MM.1S (cell line): Measurements from ENCODE around the gene C20orf96.

Experiments used
- DNase-seq: peaks from one replicate; pipeline ENCODE4 v3.0.0-alpha.2; 2015
- H2AFZ ChIP-seq: fragments of 300-600 bp; sonication (generic); 2 replicates; pipeline ENCODE4 v1.6.0; 2016; ENCODE audit warnings: antibody characterized with exemption, low read length
- H3F3A ChIP-seq: fragments of 300-600 bp; sonication (generic); 2 replicates; pipeline ENCODE4 v1.6.1; 2016; ENCODE audit warnings: mild to moderate bottlenecking, antibody characterized with exemption, low read length, moderate library complexity, mixed read lengths; ENCODE audit not compliant: insufficient read depth
- H3K27ac ChIP-seq: fragments of 300-600 bp; sonication (generic); 2 replicates; pipeline ENCODE4 v1.5.1; 2016; ENCODE audit warnings: mild to moderate bottlenecking, low read length
- H3K27me3 ChIP-seq: fragments of 300-600 bp; sonication (generic); replicated peaks from 2 replicates; pipeline ENCODE4 v1.6.0; 2016; ENCODE audit warnings: low read length; ENCODE audit not compliant: insufficient read depth
- H3K36me3 ChIP-seq: fragments of 300-600 bp; sonication (generic); replicated peaks from 2 replicates; pipeline ENCODE4 v1.6.1; 2016; ENCODE audit warnings: mild to moderate bottlenecking, low read length, mixed read lengths; ENCODE audit not compliant: insufficient read depth
- H3K4me1 ChIP-seq: fragments of 300-600 bp; sonication (generic); 2 replicates; pipeline ENCODE4 v1.6.1; 2016; ENCODE audit warnings: low read length, mixed read lengths
- H3K4me2 ChIP-seq: fragments of 300-600 bp; sonication (generic); 2 replicates; pipeline ENCODE4 v1.6.0; 2016; ENCODE audit warnings: low read depth, low read length
- H3K4me3 ChIP-seq: fragments of 300-600 bp; sonication (generic); 2 replicates; pipeline ENCODE4 v1.5.1; 2016; ENCODE audit warnings: low read length, mixed read lengths
- H3K79me2 ChIP-seq: fragments of 300-600 bp; sonication (generic); 2 replicates; pipeline ENCODE4 v1.6.1; 2016; ENCODE audit warnings: mixed run types, low read length, mixed read lengths
- H3K9ac ChIP-seq: fragments of 300-600 bp; sonication (generic); 2 replicates; pipeline ENCODE4 v1.6.1; 2016; ENCODE audit warnings: low read length, mixed read lengths
- H3K9me2 ChIP-seq: fragments of 300-600 bp; sonication (generic); replicated peaks from 2 replicates; pipeline ENCODE4 v1.6.1; 2016; ENCODE audit warnings: mild to moderate bottlenecking, low read length, mixed read lengths; ENCODE audit not compliant: insufficient read depth
- H3K9me3 ChIP-seq: fragments of 300-600 bp; sonication (generic); replicated peaks from 2 replicates; pipeline ENCODE4 v1.6.1; 2016; ENCODE audit warnings: mild to moderate bottlenecking, low read length, mixed read lengths; ENCODE audit not compliant: insufficient read depth
- H4K20me1 ChIP-seq: fragments of 300-600 bp; sonication (generic); 2 replicates; pipeline ENCODE4 v1.6.1; 2016; ENCODE audit warnings: mild to moderate bottlenecking, low read length, moderate library complexity, mixed read lengths; ENCODE audit not compliant: insufficient read depth
- CTCF ChIP-seq: fragments of 300-600 bp; sonication (generic); IDR thresholded peaks from 2 replicates; pipeline ENCODE4 v1.5.1; 2016; ENCODE audit warnings: antibody characterized with exemption, low read length, mixed read lengths
- EZH2 ChIP-seq: fragments of 300-600 bp; sonication (generic); optimal IDR thresholded peaks from 2 replicates; pipeline ENCODE3; 2017; ENCODE audit warnings: low read depth, mild to moderate bottlenecking, antibody characterized with exemption, low read length, mixed read lengths
- EZH2phosphoT487 ChIP-seq: fragments of 300-600 bp; sonication (generic); IDR thresholded peaks from 2 replicates; pipeline ENCODE4 v1.6.1; 2018; ENCODE audit warnings: antibody characterized with exemption, low read length

C20orf96 gene

GRCh38 chr20:272718-273117 lies 17.8 kb downstream of the C20orf96 start:
- Histone ChIP-seq H3K79me2 (no peaks in the 10 kb centered on the region), H4K20me1 (no peaks in the 10 kb centered on the region), H3F3A (no peaks in the 10 kb centered on the region), H3K36me3 (no peaks in the 10 kb centered on the region), H3K9me2 (no peaks in the 10 kb centered on the region), H3K27ac (no peak overlapping the region), H3K4me1 (no peaks in the 10 kb centered on the region), H3K9ac (no peak overlapping the region), H3K4me2 (no peak overlapping the region), H3K4me3 (no peak overlapping the region), H2AFZ (no peak overlapping the region), H3K9me3 (no peaks in the 10 kb centered on the region), H3K27me3 (no peaks in the 10 kb centered on the region)
- TF ChIP-seq EZH2phosphoT487 = no peak
- TF ChIP-seq EZH2 = no peak
- no peak for DNase-seq

GRCh38 chr20:271528-271927 lies 19.0 kb downstream of the C20orf96 start:
- no peak overlapping the region for H3K4me2 ChIP-seq
- no peak overlapping the region for H3K9ac ChIP-seq
- no peaks in the 10 kb centered on the region for H3K36me3 ChIP-seq
- H2AFZ ChIP-seq = no peak overlapping the region
- no peaks in the 10 kb centered on the region for H3K9me2 ChIP-seq
- TF ChIP-seq EZH2 (no peak), CTCF (no peak), EZH2phosphoT487 (no peak)
- no peaks in the 10 kb centered on the region for H3F3A ChIP-seq
- H3K27ac ChIP-seq = no peak overlapping the region
- H4K20me1 ChIP-seq = no peaks in the 10 kb centered on the region
- H3K4me3 ChIP-seq = no peak overlapping the region
- H3K9me3 ChIP-seq = no peaks in the 10 kb centered on the region
- DNase-seq = no peak
- no peaks in the 10 kb centered on the region for H3K27me3 ChIP-seq
- H3K79me2 ChIP-seq = no peaks in the 10 kb centered on the region
- no peaks in the 10 kb centered on the region for H3K4me1 ChIP-seq

GRCh38 chr20:271069-271468 lies 19.5 kb downstream of the C20orf96 start:
- no peaks in the 10 kb centered on the region for H3F3A ChIP-seq
- H3K9ac ChIP-seq = no peak overlapping the region
- no peaks in the 10 kb centered on the region for H3K4me1 ChIP-seq
- H2AFZ ChIP-seq = no peak overlapping the region
- no peak overlapping the region for H3K4me2 ChIP-seq
- TF ChIP-seq EZH2 = no peak
- no peak for TF ChIP-seq EZH2phosphoT487
- no peak for TF ChIP-seq CTCF
- H3K36me3 ChIP-seq = no peaks in the 10 kb centered on the region
- H3K27me3 ChIP-seq = no peaks in the 10 kb centered on the region
- no peak overlapping the region for H3K4me3 ChIP-seq
- H3K79me2 ChIP-seq = no peaks in the 10 kb centered on the region
- H3K9me3 ChIP-seq = no peaks in the 10 kb centered on the region
- no peak for DNase-seq
- no peaks in the 10 kb centered on the region for H4K20me1 ChIP-seq
- H3K9me2 ChIP-seq = no peaks in the 10 kb centered on the region
- no peak overlapping the region for H3K27ac ChIP-seq

- no peaks in the 10 kb centered on the region for H3K9me2 ChIP-seq
- H2AFZ ChIP-seq = no peak overlapping the region
- H3F3A ChIP-seq = no peaks in the 10 kb centered on the region
- DNase-seq = no peak
- H4K20me1 ChIP-seq = no peaks in the 10 kb centered on the region
- H3K9ac ChIP-seq = no peak overlapping the region
- H3K4me1 ChIP-seq = no peaks in the 10 kb centered on the region
- H3K27ac ChIP-seq = no peak overlapping the region
- no peak overlapping the region for H3K4me2 ChIP-seq
- H3K9me3 ChIP-seq = no peaks in the 10 kb centered on the region
- no peaks in the 10 kb centered on the region for H3K27me3 ChIP-seq
- no peaks in the 10 kb centered on the region for H3K36me3 ChIP-seq
- no peaks in the 10 kb centered on the region for H3K79me2 ChIP-seq
- TF ChIP-seq EZH2 (no peak), CTCF (no peak), EZH2phosphoT487 (no peak)
- H3K4me3 ChIP-seq = no peak overlapping the region
Measured at GRCh38 chr20:270517-270916, 20.0 kb downstream of the C20orf96 start.
